Endothelial cell of umbilical vein (primary cell): ENCODE results near the gene TENM4. TPM values are rescaled to one million over a fixed set of nuclear protein-coding genes. Genes with fewer than 3 reads are reported as not detected.

Experiments
- BruUV-seq: library from RNA; stranded (reverse); fragments of 400-500 nt; replicated peaks from 2 replicates; lab custom pipeline; 2021; lab: Mats Ljungman, UMichigan
- CTCF ChIA-PET: fragments of 300-600, 350-600 bp; sonication (Branson Sonifier 250); formaldehyde crosslinking; loops from one replicate; lab custom pipeline; 2021; ENCODE audit warnings: antibody characterized with exemption, inconsistent platforms; lab: Charles Lee
- POLR2A ChIA-PET: fragments of 300-600, 350-600 bp; sonication (Branson Sonifier 250); formaldehyde crosslinking; loops from one replicate; lab custom pipeline; 2021; ENCODE audit warnings: antibody characterized with exemption, inconsistent platforms; lab: Charles Lee
- DNase-seq: peaks from one replicate; pipeline ENCODE4 v3.0.0-alpha.2; 2011; ENCODE audit warnings: low read depth, low spot score
- FAIRE-seq: peaks from 2 replicates; lab custom pipeline; 2011; peaks lifted over from hg19 to GRCh38; lab: Jason Lieb, UNC
- H2AFZ ChIP-seq: 2 replicates; pipeline ENCODE4 v1.6.0; 2012; ENCODE audit warnings: low read depth, low read length, control low read depth, inconsistent platforms
- H3K27ac ChIP-seq: 2 replicates; pipeline ENCODE4 v1.5.1; 2011; ENCODE audit warnings: low read depth, mild to moderate bottlenecking, control low read depth, low read length, moderate library complexity; ENCODE audit not compliant: insufficient read depth
- H3K27me3 ChIP-seq, 2 experiments: 2 replicates each; pipeline versions ENCODE4 v1.6.0 to v1.6.1; 2011; ENCODE audit warnings: low read length in 2 of 2, mixed read lengths in 1 of 2; ENCODE audit not compliant: control insufficient read depth in 2 of 2, insufficient read depth in 2 of 2
- H3K36me3 ChIP-seq, 2 experiments: 2 replicates in 1 of 2; 3 replicates in 1 of 2; pipeline ENCODE4 v1.5.1; 2011; ENCODE audit warnings: low read length in 2 of 2, mild to moderate bottlenecking in 1 of 2, moderate library complexity in 1 of 2; ENCODE audit not compliant: control insufficient read depth in 2 of 2, insufficient read depth in 2 of 2; ENCODE audit errors: extremely low read depth in 1 of 2
- H3K4me1 ChIP-seq: 3 replicates; pipeline ENCODE4 v1.5.1; 2011; ENCODE audit warnings: mild to moderate bottlenecking, low read length; ENCODE audit not compliant: control insufficient read depth, insufficient read depth; ENCODE audit errors: extremely low read depth
- H3K4me2 ChIP-seq: 2 replicates; pipeline ENCODE4 v1.6.1; 2011; ENCODE audit warnings: low read length, control low read depth, mixed read lengths; ENCODE audit not compliant: insufficient read depth
- H3K4me3 ChIP-seq, 3 experiments: fragments of 200-600 bp in 1 of 3; sonication (generic), shearing (Covaris generic) in 1 of 3; replicated peaks in 1 of 3; 2 replicates each; pipeline ENCODE4 v1.5.1; 2011 to 2016; ENCODE audit warnings: control low read depth in 3 of 3, low read length in 3 of 3, mild to moderate bottlenecking in 2 of 3, inconsistent platforms in 1 of 3, low read depth in 1 of 3, moderate library complexity in 1 of 3; ENCODE audit not compliant: insufficient read depth in 1 of 3
- H3K79me2 ChIP-seq: 2 replicates; pipeline ENCODE4 v1.6.0; 2012; ENCODE audit warnings: low read length, inconsistent platforms; ENCODE audit not compliant: control insufficient read depth, insufficient read depth
- H3K9ac ChIP-seq: replicated peaks from 2 replicates; pipeline ENCODE3; 2011; ENCODE audit warnings: low read length, control low read depth; ENCODE audit not compliant: insufficient read depth; ENCODE audit errors: extremely low read depth
- H3K9me1 ChIP-seq: replicated peaks from 3 replicates; pipeline ENCODE4 v1.6.0; 2011; ENCODE audit warnings: mild to moderate bottlenecking, low read length; ENCODE audit not compliant: control insufficient read depth, insufficient read depth; ENCODE audit errors: extremely low read depth
- H3K9me3 ChIP-seq: replicated peaks from 2 replicates; pipeline ENCODE4 v1.5.1; 2012; ENCODE audit warnings: low read length, inconsistent platforms; ENCODE audit not compliant: control insufficient read depth, insufficient read depth
- H4K20me1 ChIP-seq: replicated peaks from 2 replicates; pipeline ENCODE3; 2011; ENCODE audit warnings: mild to moderate bottlenecking, low read length; ENCODE audit not compliant: control insufficient read depth, insufficient read depth; ENCODE audit errors: extremely low read depth
- EZH2 ChIP-seq: IDR thresholded peaks from 2 replicates; pipeline ENCODE4 v1.6.1; 2012; ENCODE audit warnings: borderline replicate concordance, low read depth, mild to moderate bottlenecking, moderate library complexity, low read length, inconsistent platforms; ENCODE audit not compliant: severe bottlenecking
- FOS ChIP-seq: IDR thresholded peaks from 2 replicates; pipeline ENCODE4 v1.6.1; 2011; ENCODE audit warnings: mild to moderate bottlenecking, low read length, moderate library complexity, borderline replicate concordance; ENCODE audit not compliant: insufficient read depth
- GATA2 ChIP-seq: IDR thresholded peaks from 2 replicates; pipeline ENCODE4 v1.7.0; 2011; ENCODE audit warnings: low read depth, mild to moderate bottlenecking, moderate library complexity, mixed read lengths, low read length; ENCODE audit not compliant: insufficient read length, insufficient read depth
- JUN ChIP-seq: IDR thresholded peaks from 2 replicates; pipeline ENCODE4 v1.6.1; 2011; ENCODE audit warnings: borderline replicate concordance, low read depth; ENCODE audit not compliant: insufficient read length, insufficient read depth
- MYC ChIP-seq: IDR thresholded peaks from one replicate; pipeline ENCODE4 v1.6.1; 2011; ENCODE audit warnings: mild to moderate bottlenecking, low read depth, low read length
- POLR2A ChIP-seq: IDR thresholded peaks from 2 replicates; pipeline ENCODE4 v1.6.1; 2012; ENCODE audit warnings: low read depth, mild to moderate bottlenecking, control low read depth, low read length
- POLR2AphosphoS5 ChIP-seq: IDR thresholded peaks from 2 replicates; pipeline ENCODE4 v1.6.1; 2012; ENCODE audit warnings: low read depth, mild to moderate bottlenecking, control low read depth, low read length, moderate library complexity; ENCODE audit not compliant: insufficient read depth
- dilution Hi-C: fragments of 300-500 bp; cut with MboI; formaldehyde crosslinking; loops from one replicate; pipeline ENCODE4 v1.15.0; 2019; ENCODE audit warnings: low sequenced_read_pairs; ENCODE audit not compliant: extremely low pct_ligation_motif_present
- intact Hi-C: fragments of 100-400 bp; cut with micrococcal nuclease; formaldehyde crosslinking; loops from one replicate; pipeline ENCODE4 v1.10.0; 2022
- polyA plus RNA-seq, 4 experiments: library from polyadenylated mRNA; depleted of rRNA in 3 of 4; stranded (reverse) in 3 of 4; unstranded in 1 of 4; fragments of >200 nt; gene quantifications; 2 replicates each; pipeline versions ENCODE4 v1.2.1 to v1.2.3, GENCODE V29; 2011 to 2012; ENCODE audit warnings: missing spikeins in 1 of 4
- total RNA-seq: library from RNA; stranded (reverse); gene quantifications from 2 replicates; pipeline ENCODE4 v1.2.3, GENCODE V29; 2021
- TF ChIP-seq, protein P1 (sequence below), 2 donors: IDR thresholded peaks; 1 replicate in 1 of 2; 2 replicates in 1 of 2; pipeline ENCODE4 v1.5.1; 2011; ENCODE audit warnings: low read length in 2 of 2, mild to moderate bottlenecking in 2 of 2, moderate library complexity in 2 of 2, control low read depth in 1 of 2, inconsistent platforms in 1 of 2, low read depth in 1 of 2; ENCODE audit not compliant: insufficient read depth in 1 of 2; ENCODE audit errors: extremely low read depth in 1 of 2
- TF ChIP-seq, protein P2 (sequence below): IDR thresholded peaks from 2 replicates; pipeline ENCODE4 v1.6.1; 2011; ENCODE audit not compliant: insufficient read depth, insufficient read length

Gene TENM4
- total and polyA plus RNA-seq, 2 donors (not counting 3 experiments of a cell fraction or from before 2014, with no cell fraction given): 0.06 to 0.27 TPM

DNA sequence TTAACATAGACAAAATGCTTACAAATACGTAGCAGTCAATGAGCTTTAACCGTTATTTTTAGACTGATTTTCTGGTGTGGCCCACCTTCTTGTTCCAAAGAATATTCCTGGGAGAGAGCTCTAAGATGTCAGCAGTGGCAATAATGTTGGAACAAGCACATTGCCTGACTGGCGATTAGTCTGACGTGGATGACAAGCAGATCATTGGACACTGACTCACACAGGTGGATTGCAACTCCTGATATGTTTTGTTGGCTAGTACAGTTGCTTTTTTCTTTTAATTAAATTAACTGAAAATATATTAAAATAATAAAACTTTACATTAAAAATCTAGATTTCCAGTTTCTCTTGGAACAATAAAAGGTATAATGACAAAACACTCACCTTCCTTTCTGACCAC is 78.0 kb downstream of the TENM4 start:
- H3K36me3 ChIP-seq: no peaks in the 10 kb centered on the region
- H3K9me3 ChIP-seq: no peaks in the 10 kb centered on the region
- H4K20me1 ChIP-seq: no peaks in the 10 kb centered on the region
- intact Hi-C loops: no loop called here
- no peak overlapping the region for H2AFZ ChIP-seq
- no peak overlapping the region for H3K9ac ChIP-seq
- H3K4me2 ChIP-seq: no peak overlapping the region
- dilution Hi-C loops: no loop called here
- H3K4me3 ChIP-seq: no peak overlapping the region
- DNase-seq: no peak
- H3K27me3 ChIP-seq: no peaks in the 10 kb centered on the region
- H3K79me2 ChIP-seq: no peaks in the 10 kb centered on the region
- H3K4me1 ChIP-seq: no peaks in the 10 kb centered on the region
- ChIA-PET POLR2A (no interaction called here), CTCF (no interaction called here)
- TF ChIP-seq GATA2 (no peak), JUN (no peak)
- TF ChIP-seq, protein P1, sequence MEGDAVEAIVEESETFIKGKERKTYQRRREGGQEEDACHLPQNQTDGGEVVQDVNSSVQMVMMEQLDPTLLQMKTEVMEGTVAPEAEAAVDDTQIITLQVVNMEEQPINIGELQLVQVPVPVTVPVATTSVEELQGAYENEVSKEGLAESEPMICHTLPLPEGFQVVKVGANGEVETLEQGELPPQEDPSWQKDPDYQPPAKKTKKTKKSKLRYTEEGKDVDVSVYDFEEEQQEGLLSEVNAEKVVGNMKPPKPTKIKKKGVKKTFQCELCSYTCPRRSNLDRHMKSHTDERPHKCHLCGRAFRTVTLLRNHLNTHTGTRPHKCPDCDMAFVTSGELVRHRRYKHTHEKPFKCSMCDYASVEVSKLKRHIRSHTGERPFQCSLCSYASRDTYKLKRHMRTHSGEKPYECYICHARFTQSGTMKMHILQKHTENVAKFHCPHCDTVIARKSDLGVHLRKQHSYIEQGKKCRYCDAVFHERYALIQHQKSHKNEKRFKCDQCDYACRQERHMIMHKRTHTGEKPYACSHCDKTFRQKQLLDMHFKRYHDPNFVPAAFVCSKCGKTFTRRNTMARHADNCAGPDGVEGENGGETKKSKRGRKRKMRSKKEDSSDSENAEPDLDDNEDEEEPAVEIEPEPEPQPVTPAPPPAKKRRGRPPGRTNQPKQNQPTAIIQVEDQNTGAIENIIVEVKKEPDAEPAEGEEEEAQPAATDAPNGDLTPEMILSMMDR (IDR thresholded peaks at IDR 0.05; ENCODE audit: extremely low read depth in 1 of 2, insufficient read depth in 1 of 2, low read depth in 1 of 2, low read length in 2 of 2): no peak
- no TSS peak for BruUV-seq
- H3K9me1 ChIP-seq: no peaks in the 10 kb centered on the region
- FAIRE-seq: no peak
- H3K27ac ChIP-seq: no peak overlapping the region

DNA sequence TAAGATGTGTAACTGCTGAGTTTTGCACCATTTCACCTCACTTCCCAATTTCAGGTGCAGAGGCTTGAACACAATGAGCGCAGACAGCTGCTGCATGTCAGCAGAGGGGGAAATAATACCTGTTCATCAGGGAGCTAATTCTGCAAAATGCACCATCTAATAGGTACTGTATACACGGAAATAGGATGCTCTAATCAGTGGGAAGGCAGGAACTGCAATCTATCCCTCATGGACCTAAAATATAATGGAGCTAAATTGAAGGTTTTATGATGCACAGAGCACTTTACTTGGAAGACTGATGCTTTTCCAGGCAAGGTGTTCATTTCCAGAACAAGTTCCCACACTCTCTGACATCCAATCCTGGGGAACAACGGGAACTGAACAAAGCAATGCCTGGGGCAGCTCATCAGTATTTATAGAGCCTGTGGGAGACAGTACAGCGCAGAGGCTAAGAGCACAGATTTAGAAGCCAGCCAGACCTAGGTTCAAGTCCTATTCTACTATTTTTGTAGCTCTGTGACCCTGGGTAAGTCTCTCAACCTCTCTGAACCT is 78.5 kb downstream of the TENM4 start:
- intact Hi-C loops: no loop called here
- POLR2A ChIA-PET: no interaction called here
- Histone ChIP-seq H3K9ac (no peak overlapping the region), H3K36me3 (no peaks in the 10 kb centered on the region), H3K4me1 (no peaks in the 10 kb centered on the region), H3K9me3 (no peaks in the 10 kb centered on the region), H2AFZ (no peak overlapping the region), H3K27ac (no peak overlapping the region), H3K4me2 (no peak overlapping the region), H3K4me3 (no peak overlapping the region), H4K20me1 (no peaks in the 10 kb centered on the region), H3K9me1 (no peaks in the 10 kb centered on the region), H3K79me2 (no peaks in the 10 kb centered on the region), H3K27me3 (no peaks in the 10 kb centered on the region)
- CTCF ChIA-PET: no interaction called here
- no peak for TF ChIP-seq POLR2AphosphoS5
- no peak for TF ChIP-seq EZH2
- TF ChIP-seq, protein P1 (IDR thresholded peaks at IDR 0.05; ENCODE audit: extremely low read depth in 1 of 2, insufficient read depth in 1 of 2, low read depth in 1 of 2, low read length in 2 of 2): no peak
- no peak for TF ChIP-seq POLR2A
- no peak for TF ChIP-seq JUN
- no peak for TF ChIP-seq MYC
- no peak for TF ChIP-seq FOS
- TF ChIP-seq, protein P2, sequence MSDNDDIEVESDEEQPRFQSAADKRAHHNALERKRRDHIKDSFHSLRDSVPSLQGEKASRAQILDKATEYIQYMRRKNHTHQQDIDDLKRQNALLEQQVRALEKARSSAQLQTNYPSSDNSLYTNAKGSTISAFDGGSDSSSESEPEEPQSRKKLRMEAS: no peak
- no peak for TF ChIP-seq GATA2
- FAIRE-seq (no peak), DNase-seq (no peak)
- dilution Hi-C loops: no loop called here
- no TSS peak for BruUV-seq
